ENCODE results near the gene TASOR2.
A peak's percentile ranks its signal among the peaks of the same experiment; 100 is the strongest.

Gene TASOR2

GRCh38 chr10:5670662-5671375 is 13.8 kb upstream of the TASOR2 start:
- TF ChIP-seq CTCF (IDR thresholded peaks at IDR 0.05; ENCODE audit: low read depth, low read length): no peak
- H3K4me3 ChIP-seq (ENCODE audit: low read depth, low read length): no peak overlapping the region

GRCh38 chr10:5678397-5679036 is 6.1 kb upstream of the TASOR2 start:
- no peak overlapping the region for H3K4me3 ChIP-seq (ENCODE audit: low read depth, low read length)
- TF ChIP-seq CTCF (IDR thresholded peaks at IDR 0.05; ENCODE audit: low read depth, low read length): no peak

GRCh38 chr10:5679037-5679435 is 5.6 kb upstream of the TASOR2 start:
- H3K4me3 ChIP-seq (ENCODE audit: low read depth, low read length): no peak overlapping the region
- TF ChIP-seq CTCF (IDR thresholded peaks at IDR 0.05; ENCODE audit: low read depth, low read length): no peak

- no peak for TF ChIP-seq CTCF (IDR thresholded peaks at IDR 0.05; ENCODE audit: low read depth, low read length)
- no peak overlapping the region for H3K4me3 ChIP-seq (ENCODE audit: low read depth, low read length)
Observed at GRCh38 chr10:5679606-5680005, 5.0 kb upstream of the TASOR2 start.

- H3K4me3 ChIP-seq (ENCODE audit: low read depth, low read length): no peak overlapping the region
- TF ChIP-seq CTCF (IDR thresholded peaks at IDR 0.05; ENCODE audit: low read depth, low read length): no peak
Observed at GRCh38 chr10:5681930-5682329, 2.7 kb upstream of the TASOR2 start.

- H3K4me3 ChIP-seq (ENCODE audit: low read depth, low read length): no peak overlapping the region
- no peak for TF ChIP-seq CTCF (IDR thresholded peaks at IDR 0.05; ENCODE audit: low read depth, low read length)
Observed at GRCh38 chr10:5683065-5683464, 1.6 kb upstream of the TASOR2 start.

GRCh38 chr10:5684971-5685763 is 529 bp downstream of the TASOR2 start:
- peak; percentile 43 for TF ChIP-seq CTCF (IDR thresholded peaks at IDR 0.05; ENCODE audit: low read depth, low read length)
- H3K4me3 ChIP-seq (ENCODE audit: low read depth, low read length): peak overlapping the region; percentile 81

All from WI38 (cell line).